HepG2 (cell line): ENCODE results near the gene FRAS1. TPM values are rescaled to one million over a fixed set of nuclear protein-coding genes. Genes with fewer than 3 reads are reported as not detected.

Experiments
- CBX1 ChIP-seq: IDR thresholded peaks from one replicate; pipeline ENCODE4 v1.6.1; 2016; ENCODE audit warnings: antibody characterized with exemption, low read depth
- DNMT3B ChIP-seq: conservative IDR thresholded peaks from 2 replicates; pipeline ENCODE4 v1.6.1; 2016; ENCODE audit warnings: missing biosample characterization, control low read depth
- FOXM1 ChIP-seq: sonication (generic); formaldehyde crosslinking; IDR thresholded peaks from 2 replicates; pipeline ENCODE4 v1.5.0; 2020; ENCODE audit warnings: missing genetic modification reagents
- HDAC1 ChIP-seq: sonication (generic); formaldehyde crosslinking; IDR thresholded peaks from 2 replicates; pipeline ENCODE4 v1.5.1; 2020; ENCODE audit warnings: mild to moderate bottlenecking, missing genetic modification reagents
- HIVEP1 ChIP-seq: sonication (generic); formaldehyde crosslinking; IDR thresholded peaks from 2 replicates; pipeline ENCODE4 v1.4.0; 2020; ENCODE audit warnings: mild to moderate bottlenecking, missing genetic modification reagents
- ISX ChIP-seq: sonication (generic); formaldehyde crosslinking; conservative IDR thresholded peaks from 2 replicates; pipeline ENCODE4 v1.5.0; 2020; ENCODE audit warnings: missing genetic modification reagents
- NR2F1 ChIP-seq, 2 experiments: fragments of 450-650 bp in 1 of 2; formaldehyde crosslinking in 1 of 2; IDR thresholded peaks; 2 replicates each; pipeline versions ENCODE4 v1.5.0 to v1.6.1; 2016 to 2020; ENCODE audit warnings: mild to moderate bottlenecking in 1 of 2, missing compliant biosample characterization in 1 of 2, missing genetic modification reagents in 1 of 2, moderate library complexity in 1 of 2
- RBM22 ChIP-seq: fragments of 200-400 bp; formaldehyde crosslinking; optimal IDR thresholded peaks from 2 replicates; pipeline ENCODE3; 2017; ENCODE audit warnings: mild to moderate bottlenecking, low read length, moderate library complexity
- SALL1 ChIP-seq: sonication (generic); formaldehyde crosslinking; IDR thresholded peaks from 2 replicates; pipeline ENCODE4 v1.8.0; 2022; ENCODE audit warnings: mild to moderate bottlenecking, missing genetic modification reagents
- SP2 ChIP-seq: sonication (generic); formaldehyde crosslinking; IDR thresholded peaks from 2 replicates; pipeline ENCODE4 v1.5.1; 2020; ENCODE audit warnings: mild to moderate bottlenecking, missing genetic modification reagents
- ZFP62 ChIP-seq: sonication (generic); formaldehyde crosslinking; IDR thresholded peaks from 2 replicates; pipeline ENCODE4 v1.4.0; 2020; ENCODE audit warnings: missing genetic modification reagents
- polyA plus RNA-seq, 8 experiments: library from polyadenylated mRNA; depleted of rRNA in 3 of 8; stranded (reverse) in 7 of 8; unstranded in 1 of 8; fragments of >200 nt; fragmentation: Illumina TruSeq in 4 of 8; extraction: Trizol in 4 of 8; gene quantifications; 2 replicates each; pipeline versions ENCODE4 v1.2.1 to v1.2.3, GENCODE V29; 2011 to 2016; ENCODE audit warnings: low read depth in 4 of 8, missing spikeins in 1 of 8, mixed read lengths in 1 of 8; ENCODE audit not compliant: insufficient read depth in 1 of 8
- total RNA-seq, 5 experiments: library from RNA; depleted of rRNA; stranded (reverse); fragments of >200 nt; fragmentation: Illumina TruSeq; extraction: Trizol; gene quantifications; 2 replicates each; pipeline ENCODE4 v1.2.3, GENCODE V29; 2016; ENCODE audit warnings: low read depth in 1 of 5
- TF ChIP-seq, protein P1 (sequence below): sonication (generic); formaldehyde crosslinking; conservative IDR thresholded peaks from 2 replicates; pipeline ENCODE4 v1.4.0; 2020; ENCODE audit warnings: missing genetic modification reagents
- TF ChIP-seq, protein P2 (sequence below), 2 experiments: sonication (generic) in 1 of 2; formaldehyde crosslinking in 1 of 2; IDR thresholded peaks; 2 replicates each; pipeline versions ENCODE4 v1.4.0 to v1.6.1; 2016 to 2020; ENCODE audit warnings: borderline replicate concordance in 1 of 2, low read depth in 1 of 2, mild to moderate bottlenecking in 1 of 2, missing genetic modification reagents in 1 of 2
- TF ChIP-seq, protein P3 (sequence below): sonication (generic); formaldehyde crosslinking; IDR thresholded peaks from 2 replicates; pipeline ENCODE4 v1.5.0; 2020; ENCODE audit warnings: missing genetic modification reagents

The FRAS1 gene
- total and polyA plus RNA-seq, 2 of the 13 experiments (the other 11 are each of a cell fraction or from before 2014, with no cell fraction given) = 22.5 to 31.6 TPM

DNA sequence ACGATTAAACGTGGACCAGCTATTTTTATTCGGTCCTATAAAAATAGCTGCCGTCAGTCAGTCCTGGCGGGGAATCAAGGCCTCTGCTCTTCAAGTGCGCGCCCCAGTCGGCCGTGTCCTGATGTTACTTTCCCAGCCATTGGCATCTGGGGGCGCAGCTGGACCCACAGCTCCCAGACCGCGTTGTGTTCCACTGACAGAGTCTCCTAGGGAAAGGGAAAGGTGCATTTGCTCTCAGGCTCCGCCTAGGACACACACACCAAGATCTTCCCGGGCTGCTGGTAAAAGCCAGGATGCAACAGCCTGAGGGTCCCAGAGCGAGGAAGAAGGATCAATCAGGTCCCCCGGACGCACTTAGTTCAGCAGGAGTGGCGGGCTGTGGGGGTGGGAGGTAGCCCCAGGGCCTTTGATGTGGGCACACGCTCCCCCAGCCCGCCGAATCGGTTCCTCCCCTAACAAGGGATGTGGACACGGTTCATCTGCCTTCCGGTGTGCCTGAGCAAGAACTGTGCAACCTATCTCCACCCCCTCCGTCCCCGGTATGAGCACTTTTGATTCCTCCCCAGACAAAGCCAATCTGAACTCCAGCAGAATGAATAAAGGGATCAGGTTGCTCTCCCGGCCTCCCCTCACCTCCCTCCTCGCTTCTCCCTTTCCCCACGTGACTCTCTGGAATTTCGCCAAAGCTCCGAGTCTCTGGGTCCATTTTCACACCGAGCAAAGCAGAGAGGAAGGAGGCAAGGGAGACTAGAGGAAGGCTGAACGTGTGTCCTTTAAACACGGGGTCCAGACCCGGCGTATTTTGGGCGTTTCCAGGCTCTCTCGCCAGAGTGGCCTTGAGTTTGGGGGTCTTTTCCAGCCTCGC lies 626 bp upstream of the FRAS1 start (continued):
- 0 out of 2 replicates have a peak, but pooled peaks have one; percentile 65 for TF ChIP-seq SALL1 (CRISPR knock-in tag)
- no peak for TF ChIP-seq ZFP62 (CRISPR knock-in tag)
- TF ChIP-seq, protein P1, sequence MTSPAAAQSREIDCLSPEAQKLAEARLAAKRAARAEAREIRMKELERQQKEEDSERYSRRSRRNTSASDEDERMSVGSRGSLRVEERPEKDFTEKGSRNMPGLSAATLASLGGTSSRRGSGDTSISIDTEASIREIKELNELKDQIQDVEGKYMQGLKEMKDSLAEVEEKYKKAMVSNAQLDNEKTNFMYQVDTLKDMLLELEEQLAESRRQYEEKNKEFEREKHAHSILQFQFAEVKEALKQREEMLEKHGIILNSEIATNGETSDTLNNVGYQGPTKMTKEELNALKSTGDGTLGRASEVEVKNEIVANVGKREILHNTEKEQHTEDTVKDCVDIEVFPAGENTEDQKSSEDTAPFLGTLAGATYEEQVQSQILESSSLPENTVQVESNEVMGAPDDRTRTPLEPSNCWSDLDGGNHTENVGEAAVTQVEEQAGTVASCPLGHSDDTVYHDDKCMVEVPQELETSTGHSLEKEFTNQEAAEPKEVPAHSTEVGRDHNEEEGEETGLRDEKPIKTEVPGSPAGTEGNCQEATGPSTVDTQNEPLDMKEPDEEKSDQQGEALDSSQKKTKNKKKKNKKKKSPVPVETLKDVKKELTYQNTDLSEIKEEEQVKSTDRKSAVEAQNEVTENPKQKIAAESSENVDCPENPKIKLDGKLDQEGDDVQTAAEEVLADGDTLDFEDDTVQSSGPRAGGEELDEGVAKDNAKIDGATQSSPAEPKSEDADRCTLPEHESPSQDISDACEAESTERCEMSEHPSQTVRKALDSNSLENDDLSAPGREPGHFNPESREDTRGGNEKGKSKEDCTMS = no peak
- 0 out of 2 replicates have a peak, but pooled peaks have one; percentile 47 for TF ChIP-seq DNMT3B (CRISPR knock-in tag)
- TF ChIP-seq HDAC1 (CRISPR knock-in tag) = peak; percentile 43; the same call in 1 of the 2 replicates
- TF ChIP-seq SP2 (CRISPR knock-in tag) = no peak
- TF ChIP-seq FOXM1 (CRISPR knock-in tag) = no peak
- no peak for TF ChIP-seq RBM22
- TF ChIP-seq NR2F1 (CRISPR knock-in tag; IDR thresholded peaks at IDR 0.05) = no peak
- TF ChIP-seq, protein P2, sequence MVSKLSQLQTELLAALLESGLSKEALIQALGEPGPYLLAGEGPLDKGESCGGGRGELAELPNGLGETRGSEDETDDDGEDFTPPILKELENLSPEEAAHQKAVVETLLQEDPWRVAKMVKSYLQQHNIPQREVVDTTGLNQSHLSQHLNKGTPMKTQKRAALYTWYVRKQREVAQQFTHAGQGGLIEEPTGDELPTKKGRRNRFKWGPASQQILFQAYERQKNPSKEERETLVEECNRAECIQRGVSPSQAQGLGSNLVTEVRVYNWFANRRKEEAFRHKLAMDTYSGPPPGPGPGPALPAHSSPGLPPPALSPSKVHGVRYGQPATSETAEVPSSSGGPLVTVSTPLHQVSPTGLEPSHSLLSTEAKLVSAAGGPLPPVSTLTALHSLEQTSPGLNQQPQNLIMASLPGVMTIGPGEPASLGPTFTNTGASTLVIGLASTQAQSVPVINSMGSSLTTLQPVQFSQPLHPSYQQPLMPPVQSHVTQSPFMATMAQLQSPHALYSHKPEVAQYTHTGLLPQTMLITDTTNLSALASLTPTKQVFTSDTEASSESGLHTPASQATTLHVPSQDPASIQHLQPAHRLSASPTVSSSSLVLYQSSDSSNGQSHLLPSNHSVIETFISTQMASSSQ (IDR thresholded peaks at IDR 0.05; ENCODE audit: low read depth) = 0 out of 2 replicates have a peak, but pooled peaks have one; percentile 50
- TF ChIP-seq, protein P2 (CRISPR knock-in tag; IDR thresholded peaks at IDR 0.05; ENCODE audit: borderline replicate concordance) = no peak
- TF ChIP-seq, protein P3, sequence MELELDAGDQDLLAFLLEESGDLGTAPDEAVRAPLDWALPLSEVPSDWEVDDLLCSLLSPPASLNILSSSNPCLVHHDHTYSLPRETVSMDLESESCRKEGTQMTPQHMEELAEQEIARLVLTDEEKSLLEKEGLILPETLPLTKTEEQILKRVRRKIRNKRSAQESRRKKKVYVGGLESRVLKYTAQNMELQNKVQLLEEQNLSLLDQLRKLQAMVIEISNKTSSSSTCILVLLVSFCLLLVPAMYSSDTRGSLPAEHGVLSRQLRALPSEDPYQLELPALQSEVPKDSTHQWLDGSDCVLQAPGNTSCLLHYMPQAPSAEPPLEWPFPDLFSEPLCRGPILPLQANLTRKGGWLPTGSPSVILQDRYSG = no peak
- no peak for TF ChIP-seq HIVEP1 (CRISPR knock-in tag)
- TF ChIP-seq ISX (CRISPR knock-in tag) = no peak
- no peak for TF ChIP-seq CBX1
